SIG-M5 treated with dmso at 0.1 percent for 504 hours (cell line): ENCODE measurements around the gene CLEC1B.
"Not testable (repeated sequence)": the region's sequence is repeated elsewhere in the genome, so short reads cannot be mapped to it uniquely, and the experiment has no call there.

ENCODE experiments used
- DNase-seq: peaks from one replicate; lab custom pipeline; 2025; ENCODE audit not compliant: unreplicated experiment; lab: John Stamatoyannopoulos, UW

Gene CLEC1B

DNA sequence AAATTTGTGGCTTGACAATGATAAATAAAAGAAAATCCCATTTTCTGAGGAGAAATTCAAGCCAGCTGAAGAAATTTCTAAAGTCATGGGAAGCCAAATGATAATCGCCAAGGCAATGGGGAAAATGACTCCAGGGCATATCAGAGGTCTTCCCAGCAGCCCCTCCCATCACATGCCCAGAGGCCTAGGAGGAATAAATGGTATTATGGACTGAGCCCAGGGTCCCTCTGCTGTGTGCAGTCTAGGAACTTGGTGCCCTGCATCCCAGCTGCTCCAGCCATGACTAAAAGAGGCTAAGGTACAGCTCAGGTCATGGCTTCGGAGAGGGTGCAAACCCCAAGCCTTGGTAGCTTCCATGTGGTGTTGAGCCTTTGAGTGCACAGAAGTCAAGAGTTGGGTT is 23.3 kb downstream of the CLEC1B start:
- no peak for DNase-seq

DNA sequence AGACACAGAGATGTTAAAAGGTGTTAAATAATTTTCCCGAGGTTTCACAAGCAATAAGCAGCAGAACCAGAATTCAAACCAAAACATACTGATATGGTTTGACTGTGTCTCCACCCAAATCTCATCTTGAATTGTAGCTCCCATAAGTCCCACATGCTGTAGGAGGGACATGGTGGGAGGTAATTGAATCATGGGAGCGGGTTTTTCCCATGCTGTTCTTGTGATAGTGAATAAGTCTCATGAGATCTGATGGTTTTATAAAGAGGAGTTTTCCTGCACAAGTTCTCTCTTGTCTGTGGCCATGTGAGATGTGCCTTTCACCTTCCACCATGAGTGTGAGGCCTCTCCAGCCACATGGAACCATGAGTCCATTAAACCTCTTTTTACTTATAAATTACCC is 24.2 kb downstream of the CLEC1B start:
- DNase-seq: not testable (repeated sequence)

DNA sequence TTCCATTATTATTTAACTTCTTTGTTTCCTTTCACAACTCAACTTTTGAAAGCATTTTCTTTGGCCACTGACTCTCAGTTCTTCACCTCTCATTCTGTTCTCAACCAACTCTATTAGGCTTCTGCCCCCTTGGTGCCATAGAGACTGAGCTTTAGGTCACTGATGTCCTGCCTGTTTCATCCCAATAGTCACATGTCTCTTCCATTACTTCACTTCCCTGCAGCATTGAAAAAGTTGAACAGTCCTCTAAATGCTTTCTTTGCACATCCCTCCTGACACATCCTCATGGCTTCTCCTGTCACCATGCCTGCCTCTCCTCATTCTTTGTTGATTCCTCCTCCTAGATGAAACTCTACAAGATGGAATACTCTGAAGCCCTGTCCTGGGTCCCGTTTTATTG is 25.0 kb downstream of the CLEC1B start:
- DNase-seq: no peak

DNA sequence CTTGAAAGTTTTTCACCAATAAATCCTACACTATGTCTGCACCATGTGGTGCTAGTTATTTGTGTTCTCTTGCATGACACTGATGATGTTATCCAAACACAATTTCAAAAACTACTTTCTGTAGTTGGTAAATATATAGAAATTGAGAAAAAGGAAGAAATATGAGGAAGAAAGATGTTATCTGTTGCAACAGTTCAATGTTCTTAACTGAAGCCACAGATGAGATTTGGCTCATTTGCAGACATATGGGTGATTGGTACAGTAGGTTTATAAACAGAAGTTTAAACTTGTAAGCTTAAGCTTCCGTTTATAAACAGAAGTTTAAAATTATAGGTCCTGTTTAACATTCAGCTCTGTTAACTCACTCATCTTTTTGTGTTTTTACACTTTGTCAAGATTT is 27.7 kb downstream of the CLEC1B start, which contains the start of gene CLEC12A:
CLEC12A (plus strand) TSS at position 229 of the 400 bp plus-strand sequence. CDS start 188 bp downstream, outside the sequence.
- peak; percentile 78 for DNase-seq

GRCh38 chr12:9969673-9970072 is 29.2 kb downstream of the CLEC1B start:
- peak; percentile 23 for DNase-seq

DNA sequence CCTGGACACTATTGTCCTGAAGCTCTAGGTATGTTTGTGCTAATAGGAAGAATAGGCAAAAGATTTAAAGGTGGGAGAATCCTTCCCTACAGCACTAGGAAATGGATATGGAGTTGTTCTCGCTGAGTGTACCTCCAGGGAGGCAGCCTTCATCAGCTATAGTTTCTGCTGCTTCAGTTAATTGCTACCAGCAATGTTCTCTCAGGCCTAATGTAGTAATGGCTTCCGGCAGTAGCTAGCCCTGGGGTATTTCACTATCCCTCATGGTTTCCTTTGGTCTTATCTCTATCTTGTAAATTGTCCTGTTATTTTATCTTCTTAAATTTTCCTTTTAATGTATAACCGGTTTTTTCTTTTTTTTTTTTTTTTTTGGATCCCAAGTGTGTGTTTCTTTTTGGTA is 37.0 kb downstream of the CLEC1B start:
- no peak for DNase-seq

DNA sequence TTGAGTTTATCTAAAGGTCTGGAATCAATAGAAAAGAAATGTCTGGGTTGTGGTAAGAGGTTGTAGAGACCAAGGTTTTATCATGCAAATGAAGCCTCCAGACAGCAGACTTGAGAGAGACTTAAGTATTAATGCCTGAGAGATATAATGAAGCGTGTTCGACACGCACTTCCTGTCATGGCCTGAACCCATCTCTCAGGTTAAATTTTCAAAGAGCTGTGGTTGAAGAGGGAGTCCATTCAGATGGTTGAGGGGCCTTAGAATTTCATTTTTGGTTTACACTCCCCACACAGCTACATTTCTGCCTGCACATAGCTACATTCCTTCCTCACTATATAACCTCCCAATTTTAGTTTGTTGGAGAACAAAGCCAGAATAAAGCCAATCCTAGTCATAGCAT is 37.8 kb downstream of the CLEC1B start:
- DNase-seq: no peak

GRCh38 chr12:9960590-9960989 is 38.3 kb downstream of the CLEC1B start:
- peak; percentile 28 for DNase-seq

DNA sequence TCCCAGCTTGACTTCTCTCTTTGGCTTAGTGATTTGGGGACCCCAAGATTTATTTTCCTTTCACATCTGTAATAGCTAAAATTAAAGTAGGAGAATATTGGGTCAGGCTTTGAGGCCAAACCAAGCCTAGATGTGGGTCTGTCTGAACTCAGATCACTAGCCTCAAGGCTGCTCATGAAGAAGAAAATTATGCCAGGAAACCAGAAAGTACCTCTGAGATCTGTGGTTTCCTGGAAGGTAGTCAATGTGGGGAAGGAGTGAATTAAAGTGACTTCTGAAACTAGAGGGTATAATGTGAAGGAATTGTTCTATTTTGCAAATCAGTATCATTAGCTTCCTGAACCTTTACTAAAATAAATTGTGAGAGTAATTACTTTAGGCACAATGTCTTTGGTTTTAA is 41.1 kb downstream of the CLEC1B start:
- DNase-seq: no peak

DNA sequence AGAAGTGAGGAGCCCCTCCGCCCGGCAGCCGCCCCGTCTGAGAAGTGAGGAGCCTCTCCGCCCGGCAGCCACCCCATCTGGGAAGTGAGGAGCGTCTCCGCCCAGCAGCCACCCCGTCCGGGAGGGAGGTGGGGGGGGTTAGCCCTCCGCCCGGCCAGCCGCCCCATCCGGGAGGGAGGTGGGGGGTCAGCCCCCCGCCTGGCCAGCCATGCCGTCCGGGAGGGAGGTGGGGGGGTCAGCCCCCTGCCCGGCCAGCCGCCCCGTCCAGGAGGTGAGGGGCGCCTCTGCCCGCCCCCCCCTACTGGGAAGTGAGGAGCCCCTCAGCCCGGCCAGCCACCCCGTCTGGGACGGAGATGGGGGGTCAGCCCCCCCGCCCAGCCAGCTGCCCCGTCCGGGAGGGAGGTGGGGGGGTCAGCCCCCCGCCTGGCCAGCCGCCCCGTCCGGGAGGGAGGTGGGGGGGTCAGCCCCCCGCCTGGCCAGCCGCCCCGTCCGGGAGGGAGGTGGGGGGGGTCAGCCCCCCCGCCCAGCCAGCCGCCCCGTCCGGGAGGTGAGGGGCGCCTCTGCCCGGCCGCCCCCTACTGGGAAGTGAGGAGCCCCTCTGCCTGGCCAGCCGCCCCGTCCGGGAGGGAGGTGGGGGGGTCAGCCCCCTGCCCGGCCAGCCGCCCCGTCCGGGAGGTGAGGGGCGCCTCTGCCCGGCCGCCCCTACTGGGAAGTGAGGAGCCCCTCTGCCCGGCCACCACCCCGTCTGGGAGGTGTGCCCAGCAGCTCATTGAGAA is 45.8 kb downstream of the CLEC1B start:
- DNase-seq: not testable (repeated sequence)

DNA sequence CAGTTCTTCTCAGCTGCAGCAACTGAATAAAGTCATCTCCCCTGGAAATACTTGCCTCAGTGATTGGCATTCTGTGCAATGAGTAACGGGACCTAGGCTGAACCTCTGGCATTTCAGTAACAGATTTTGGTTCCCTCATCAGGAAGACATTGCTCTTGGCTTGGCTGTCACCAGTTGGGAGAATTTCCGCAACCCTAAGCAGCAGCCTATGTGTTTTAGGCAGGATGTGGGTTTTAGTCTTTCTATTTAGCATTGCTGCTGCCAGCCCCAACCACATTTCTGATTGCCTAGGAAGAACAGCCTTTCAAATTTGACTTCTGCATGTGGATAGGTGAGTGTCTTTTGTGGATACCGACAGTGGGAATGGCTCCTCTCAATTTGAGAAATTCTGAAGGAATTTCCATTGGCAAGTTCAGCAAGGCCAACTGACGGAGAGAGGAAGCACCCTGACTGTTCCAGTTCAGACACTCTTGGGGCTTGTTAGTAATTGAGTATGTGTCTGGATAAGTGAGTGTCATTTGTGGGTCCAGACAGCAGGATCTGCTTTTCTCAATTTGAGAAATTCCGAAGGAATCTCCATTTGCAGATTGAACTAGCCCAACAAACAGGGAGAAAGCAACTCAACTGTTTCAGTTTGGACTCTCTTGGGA is 47.8 kb downstream of the CLEC1B start:
- peak; percentile 25 for DNase-seq

DNA sequence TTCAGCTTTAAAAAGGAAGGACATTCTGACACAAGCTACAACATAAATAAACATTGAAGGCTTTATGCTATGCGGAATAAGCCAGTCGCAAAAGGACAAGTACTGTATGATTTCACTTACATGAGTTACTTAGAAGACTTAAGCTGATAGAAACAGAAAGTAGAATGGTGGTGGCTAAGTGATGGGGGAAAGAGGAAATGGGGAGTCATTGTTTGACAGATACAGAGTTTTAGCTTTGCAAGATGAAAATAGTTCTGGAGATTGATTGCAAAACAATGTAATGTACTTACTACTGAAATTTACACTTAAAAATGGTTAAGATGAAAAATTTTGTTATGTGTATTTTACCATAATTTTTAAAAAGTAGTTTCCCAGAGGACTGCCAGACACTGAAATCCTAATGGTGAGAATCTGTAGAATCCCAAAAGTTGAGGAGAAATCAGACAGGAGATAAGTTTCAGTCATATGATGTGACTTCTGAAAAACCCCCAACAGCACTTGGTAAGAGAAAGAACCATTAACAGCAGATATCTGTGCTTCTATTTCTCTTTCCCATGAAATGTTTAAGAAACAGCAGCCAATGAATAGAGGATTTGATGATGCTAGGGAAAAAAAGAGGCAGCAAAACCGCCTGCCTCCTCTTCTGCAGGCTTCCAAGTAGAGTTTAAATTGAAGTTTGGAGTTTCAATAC is 50.2 kb downstream of the CLEC1B start:
- DNase-seq: peak; percentile 92

DNA sequence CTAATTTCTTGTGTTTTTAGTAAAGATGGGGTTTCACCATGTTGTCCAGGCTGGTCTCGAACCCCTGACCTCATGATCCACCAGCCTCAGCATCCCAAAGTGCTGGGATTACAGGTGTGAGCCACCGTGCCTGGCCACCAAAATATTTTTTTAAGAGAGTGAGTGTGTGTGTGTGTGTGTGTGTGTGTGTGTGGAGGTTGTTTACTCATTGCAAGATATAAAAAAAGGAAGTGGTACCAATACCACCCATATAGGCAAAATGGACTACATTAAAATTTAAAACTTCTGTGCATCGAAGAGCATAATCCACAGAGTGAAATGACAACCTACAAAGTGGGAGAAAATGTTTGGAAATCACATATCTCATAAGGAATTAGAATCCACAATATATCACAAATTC is 51.2 kb downstream of the CLEC1B start:
- no peak for DNase-seq

GRCh38 chr12:9944391-9944790 is 54.5 kb downstream of the CLEC1B start:
- DNase-seq: peak; percentile 21

GRCh38 chr12:9943240-9943639 is 55.7 kb downstream of the CLEC1B start:
- no peak for DNase-seq
